NOMO-1 treated with DMSO at 0.1 percent for 48 hours (cell line): ENCODE measurements around the gene ANKAR.
"Not testable (repeated sequence)": the region's sequence is repeated elsewhere in the genome, so short reads cannot be mapped to it uniquely, and the experiment has no call there.

Source experiments
- DNase-seq: peaks from one replicate; lab custom pipeline; 2025; ENCODE audit not compliant: unreplicated experiment; lab: John Stamatoyannopoulos, UW

Gene ANKAR

GRCh38 chr2:189659734-189660133 is 14.7 kb upstream of the ANKAR start:
- no peak for DNase-seq

- no peak for DNase-seq
These were observed 13.7 kb upstream of the ANKAR start for GRCh38 chr2:189660803-189661147.

GRCh38 chr2:189661148-189661956 is 13.1 kb upstream of the ANKAR start, which contains the start of gene ASNSD1:
TSS of gene ASNSD1 (plus strand) at chr2:189661459. CDS start at chr2:189666133, 4,674 bp downstream.
- peak; percentile 100 for DNase-seq

- DNase-seq = no peak
These were observed 12.5 kb upstream of the ANKAR start for GRCh38 chr2:189661957-189662321.

GRCh38 chr2:189662669-189663226 is 11.7 kb upstream of the ANKAR start:
- DNase-seq = no peak

- not testable (repeated sequence) for DNase-seq
These were observed 11.2 kb upstream of the ANKAR start for GRCh38 chr2:189663319-189663718.

GRCh38 chr2:189669913-189670312 is 4.6 kb upstream of the ANKAR start:
- no peak for DNase-seq

- DNase-seq = no peak
These were observed 653 bp upstream of the ANKAR start for GRCh38 chr2:189673661-189674373.

GRCh38 chr2:189676471-189676870 is 2.0 kb downstream of the ANKAR start:
- DNase-seq = no peak

GRCh38 chr2:189679226-189679625 is 4.8 kb downstream of the ANKAR start:
- DNase-seq = no peak

- DNase-seq = no peak
These were observed 6.7 kb downstream of the ANKAR start for GRCh38 chr2:189681203-189681602.

GRCh38 chr2:189681903-189682302 is 7.4 kb downstream of the ANKAR start:
- no peak for DNase-seq

- DNase-seq = no peak
These were observed 8.9 kb downstream of the ANKAR start for GRCh38 chr2:189683348-189683747.

GRCh38 chr2:189684811-189685210 is 10.3 kb downstream of the ANKAR start:
- no peak for DNase-seq

GRCh38 chr2:189685540-189686229 is 11.2 kb downstream of the ANKAR start:
- DNase-seq = no peak

GRCh38 chr2:189687796-189688195 is 13.3 kb downstream of the ANKAR start:
- DNase-seq = not testable (repeated sequence)

GRCh38 chr2:189696223-189696622 is 21.8 kb downstream of the ANKAR start:
- DNase-seq = no peak

- peak; percentile 40 for DNase-seq
These were observed 23.8 kb downstream of the ANKAR start for GRCh38 chr2:189698020-189698887.

- no peak for DNase-seq
These were observed 26.2 kb downstream of the ANKAR start for GRCh38 chr2:189700681-189701080.

GRCh38 chr2:189702071-189702470 is 27.6 kb downstream of the ANKAR start:
- no peak for DNase-seq
